Dedifferentiated amniotic fluid mesenchymal stem cell (primary cell): ENCODE results near the gene CARD19.

Experiments
- DNase-seq: peaks from one replicate; pipeline ENCODE4 v3.0.0-alpha.2; 2016; ENCODE audit errors: extremely low spot score

CARD19 gene

GRCh38 chr9:93064392-93065134 is 31.5 kb upstream of the CARD19 start:
- no peak for DNase-seq

GRCh38 chr9:93065135-93065720 is 30.8 kb upstream of the CARD19 start:
- DNase-seq = no peak

- DNase-seq = no peak
These were observed 28.9 kb upstream of the CARD19 start for GRCh38 chr9:93066978-93067603.

GRCh38 chr9:93068956-93069355 is 27.1 kb upstream of the CARD19 start:
- no peak for DNase-seq

GRCh38 chr9:93071464-93071863 is 24.6 kb upstream of the CARD19 start:
- DNase-seq = no peak

GRCh38 chr9:93072383-93072795 is 23.6 kb upstream of the CARD19 start:
- no peak for DNase-seq

- DNase-seq = no peak
These were observed 19.8 kb upstream of the CARD19 start for GRCh38 chr9:93076101-93076791.

- no peak for DNase-seq
These were observed 19.3 kb upstream of the CARD19 start for GRCh38 chr9:93076792-93077128.

- no peak for DNase-seq
These were observed 18.6 kb upstream of the CARD19 start for GRCh38 chr9:93077367-93077766.

GRCh38 chr9:93077811-93078210 is 18.2 kb upstream of the CARD19 start:
- no peak for DNase-seq

- DNase-seq = no peak
These were observed 16.6 kb upstream of the CARD19 start for GRCh38 chr9:93079371-93079770.

GRCh38 chr9:93080406-93080805 is 15.6 kb upstream of the CARD19 start:
- DNase-seq = no peak

GRCh38 chr9:93081081-93081529 is 14.9 kb upstream of the CARD19 start:
- no peak for DNase-seq

- DNase-seq = no peak
These were observed 14.1 kb upstream of the CARD19 start for GRCh38 chr9:93081931-93082330.

GRCh38 chr9:93082841-93083411 is 13.1 kb upstream of the CARD19 start:
- DNase-seq = no peak

- no peak for DNase-seq
These were observed 12.2 kb upstream of the CARD19 start for GRCh38 chr9:93083592-93084470.

- DNase-seq = no peak
These were observed 11.5 kb upstream of the CARD19 start for GRCh38 chr9:93084471-93084881.

- DNase-seq = no peak
These were observed 10.3 kb upstream of the CARD19 start for GRCh38 chr9:93085676-93086075.

GRCh38 chr9:93086447-93087224 is 9.4 kb upstream of the CARD19 start:
- no peak for DNase-seq

- no peak for DNase-seq
These were observed 7.9 kb upstream of the CARD19 start for GRCh38 chr9:93087971-93088655.
